ENCODE data around the gene ANKRD7. TPM values are rescaled to one million over a fixed set of nuclear protein-coding genes. Genes with fewer than 3 reads are reported as not detected.

The ANKRD7 gene
- total RNA-seq, 2 donors from 2014 or later, result 0.36 to 73.0 TPM

DNA sequence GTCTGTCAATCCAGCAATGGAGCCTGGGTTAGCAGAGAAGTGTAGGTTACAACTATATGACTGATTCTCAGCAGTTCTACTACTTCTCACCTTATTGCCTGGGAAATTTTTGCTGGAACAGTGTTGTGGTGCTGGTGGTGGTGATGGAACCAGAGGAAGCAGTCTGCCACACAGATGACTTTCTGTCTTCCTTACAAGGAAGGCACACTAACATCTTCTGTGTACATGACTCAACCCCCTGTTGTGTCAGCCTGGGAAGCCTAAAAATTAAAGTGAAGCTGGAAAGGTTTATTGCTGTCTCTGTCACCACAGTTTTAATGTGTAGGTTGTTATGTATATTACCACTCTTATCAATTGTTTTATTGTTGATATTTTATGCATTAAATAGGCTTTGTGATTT, 40.3 kb downstream of the ANKRD7 start:
- H3K27ac ChIP-seq, result no peak overlapping the region
- no peak for DNase-seq (ENCODE audit: low spot score)
- no peaks in the 10 kb centered on the region for H3K27me3 ChIP-seq (replicated peaks; ENCODE audit: insufficient read depth)
- intact Hi-C loops (cut with DNase I), result no loop called here
- no peak overlapping the region for H3K4me3 ChIP-seq
- no peaks in the 10 kb centered on the region for H3K9me3 ChIP-seq
- H3K4me1 ChIP-seq (replicated peaks), result no peaks in the 10 kb centered on the region
- no peaks in the 10 kb centered on the region for H3K36me3 ChIP-seq
- TF ChIP-seq POLR2A (IDR thresholded peaks at IDR 0.05), result no peak
- TF ChIP-seq POLR2AphosphoS5 (IDR thresholded peaks at IDR 0.05), result no peak
- TF ChIP-seq, protein P1, sequence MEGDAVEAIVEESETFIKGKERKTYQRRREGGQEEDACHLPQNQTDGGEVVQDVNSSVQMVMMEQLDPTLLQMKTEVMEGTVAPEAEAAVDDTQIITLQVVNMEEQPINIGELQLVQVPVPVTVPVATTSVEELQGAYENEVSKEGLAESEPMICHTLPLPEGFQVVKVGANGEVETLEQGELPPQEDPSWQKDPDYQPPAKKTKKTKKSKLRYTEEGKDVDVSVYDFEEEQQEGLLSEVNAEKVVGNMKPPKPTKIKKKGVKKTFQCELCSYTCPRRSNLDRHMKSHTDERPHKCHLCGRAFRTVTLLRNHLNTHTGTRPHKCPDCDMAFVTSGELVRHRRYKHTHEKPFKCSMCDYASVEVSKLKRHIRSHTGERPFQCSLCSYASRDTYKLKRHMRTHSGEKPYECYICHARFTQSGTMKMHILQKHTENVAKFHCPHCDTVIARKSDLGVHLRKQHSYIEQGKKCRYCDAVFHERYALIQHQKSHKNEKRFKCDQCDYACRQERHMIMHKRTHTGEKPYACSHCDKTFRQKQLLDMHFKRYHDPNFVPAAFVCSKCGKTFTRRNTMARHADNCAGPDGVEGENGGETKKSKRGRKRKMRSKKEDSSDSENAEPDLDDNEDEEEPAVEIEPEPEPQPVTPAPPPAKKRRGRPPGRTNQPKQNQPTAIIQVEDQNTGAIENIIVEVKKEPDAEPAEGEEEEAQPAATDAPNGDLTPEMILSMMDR (IDR thresholded peaks at IDR 0.05), result no peak

- Histone ChIP-seq H3K9me3 (no peaks in the 10 kb centered on the region), H3K27ac (no peak overlapping the region), H3K36me3 (no peaks in the 10 kb centered on the region), H3K4me3 (no peak overlapping the region), H3K4me1 (replicated peaks) (no peaks in the 10 kb centered on the region), H3K27me3 (replicated peaks; ENCODE audit: insufficient read depth) (no peaks in the 10 kb centered on the region)
- DNase-seq (ENCODE audit: low spot score), result no peak
- TF ChIP-seq POLR2A (IDR thresholded peaks at IDR 0.05) (no peak), POLR2AphosphoS5 (IDR thresholded peaks at IDR 0.05) (no peak)
- TF ChIP-seq, protein P1 (IDR thresholded peaks at IDR 0.05), result no peak
- 30% methylated on average over 2 of the region's 2 CpGs for WGBS
- intact Hi-C loops (cut with DNase I), result no loop called here
These were observed 56.0 kb downstream of the ANKRD7 start for GRCh38 chr7:118280319-118281012.

DNA sequence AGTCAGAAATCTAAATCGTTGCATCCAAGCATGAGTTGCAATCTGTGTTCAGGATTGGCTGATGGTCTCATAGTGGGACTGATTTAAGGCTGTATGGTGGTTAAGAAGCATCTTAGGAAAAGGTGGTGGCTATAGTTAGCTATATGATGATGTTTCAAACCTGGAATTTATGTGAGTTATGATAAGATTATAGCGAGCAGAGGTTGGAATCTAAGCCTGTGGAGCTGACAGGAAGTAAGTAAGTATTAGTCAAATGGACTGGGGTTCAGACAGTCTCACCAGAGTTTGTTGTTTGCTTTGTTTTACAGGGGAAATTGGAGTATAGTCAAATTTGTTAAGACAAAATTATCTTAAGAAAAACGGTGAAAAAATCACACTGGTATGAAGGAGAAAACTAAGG, 56.7 kb downstream of the ANKRD7 start:
- H3K36me3 ChIP-seq, result no peaks in the 10 kb centered on the region
- H3K4me3 ChIP-seq, result no peak overlapping the region
- 35% methylated on average over 3 of the region's 3 CpGs for WGBS
- intact Hi-C loops (cut with DNase I), result no loop called here
- no peak overlapping the region for H3K27ac ChIP-seq
- no peaks in the 10 kb centered on the region for H3K4me1 ChIP-seq (replicated peaks)
- no peaks in the 10 kb centered on the region for H3K9me3 ChIP-seq
- DNase-seq (ENCODE audit: low spot score), result no peak
- no peak for TF ChIP-seq POLR2A (IDR thresholded peaks at IDR 0.05)
- TF ChIP-seq, protein P1 (IDR thresholded peaks at IDR 0.05), result no peak
- no peak for TF ChIP-seq POLR2AphosphoS5 (IDR thresholded peaks at IDR 0.05)
- H3K27me3 ChIP-seq (replicated peaks; ENCODE audit: insufficient read depth), result no peaks in the 10 kb centered on the region

DNA sequence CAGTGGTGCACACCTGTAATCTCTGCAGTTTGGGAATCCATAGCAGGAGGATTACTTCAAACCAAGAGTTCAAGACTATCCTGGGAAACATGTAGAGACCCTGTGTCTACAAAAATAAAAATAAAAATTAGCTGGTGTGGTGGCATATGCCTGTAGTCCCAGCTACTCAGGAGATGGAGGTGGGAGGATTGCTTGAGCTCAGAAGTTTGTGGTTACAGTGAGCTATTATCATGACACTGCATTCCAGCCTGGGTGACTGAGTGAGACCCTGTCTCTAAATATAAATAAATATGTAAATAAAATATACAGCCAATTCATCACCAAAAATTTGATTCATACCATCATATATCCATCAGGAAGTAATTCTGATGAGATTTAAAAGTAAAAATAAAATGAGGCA, 60.9 kb downstream of the ANKRD7 start:
- Histone ChIP-seq H3K27ac (no peak overlapping the region), H3K27me3 (replicated peaks; ENCODE audit: insufficient read depth) (no peaks in the 10 kb centered on the region), H3K4me1 (replicated peaks) (no peaks in the 10 kb centered on the region), H3K4me3 (no peak overlapping the region), H3K9me3 (no peaks in the 10 kb centered on the region), H3K36me3 (no peaks in the 10 kb centered on the region)
- TF ChIP-seq, protein P1 (IDR thresholded peaks at IDR 0.05), result no peak
- TF ChIP-seq POLR2AphosphoS5 (IDR thresholded peaks at IDR 0.05) (no peak), POLR2A (IDR thresholded peaks at IDR 0.05) (no peak)
- DNase-seq (ENCODE audit: low spot score), result no peak
- intact Hi-C loops (cut with DNase I), result no loop called here

GRCh38 chr7:118286131-118286530, 61.6 kb downstream of the ANKRD7 start:
- no peak for TF ChIP-seq POLR2AphosphoS5 (IDR thresholded peaks at IDR 0.05)
- TF ChIP-seq POLR2A (IDR thresholded peaks at IDR 0.05), result no peak
- TF ChIP-seq, protein P1 (IDR thresholded peaks at IDR 0.05), result no peak

More at GRCh38 chr7:118286131-118286530, 61.6 kb downstream of the ANKRD7 start:
- intact Hi-C loops (cut with DNase I), result no loop called here
- H3K9me3 ChIP-seq, result no peaks in the 10 kb centered on the region
- no peaks in the 10 kb centered on the region for H3K36me3 ChIP-seq
- H3K4me1 ChIP-seq (replicated peaks), result no peaks in the 10 kb centered on the region
- 91% methylated on average over 2 of the region's 2 CpGs for WGBS
- DNase-seq (ENCODE audit: low spot score), result no peak
- H3K27me3 ChIP-seq (replicated peaks; ENCODE audit: insufficient read depth), result no peaks in the 10 kb centered on the region
- H3K27ac ChIP-seq, result no peak overlapping the region
- no peak overlapping the region for H3K4me3 ChIP-seq

All from prostate gland (tissue), 2 donors.